Neural crest cell (in vitro differentiated cells): ENCODE results near the gene PXMP2. TPM values are rescaled to one million over a fixed set of nuclear protein-coding genes. Genes with fewer than 3 reads are reported as not detected.

Experiments used
- DNase-seq: peaks from one replicate; pipeline ENCODE4 v3.0.0; 2021; ENCODE audit warnings: low read depth, mixed read lengths, low spot score
- H3K27ac Mint-ChIP-seq: one replicate; pipeline ENCODE4 v1.8.0; 2021; ENCODE audit warnings: mild to moderate bottlenecking, mixed read lengths; ENCODE audit not compliant: unreplicated experiment
- H3K27me3 Mint-ChIP-seq: 2 replicates; pipeline ENCODE4 v1.8.0; 2021; ENCODE audit warnings: low read depth, mild to moderate bottlenecking, mixed read lengths
- H3K36me3 Mint-ChIP-seq: 2 replicates; pipeline ENCODE4 v1.8.0; 2021; ENCODE audit warnings: low read depth, mild to moderate bottlenecking, mixed read lengths
- H3K4me1 Mint-ChIP-seq: 2 replicates; pipeline ENCODE4 v1.8.0; 2021; ENCODE audit warnings: mixed read lengths
- H3K4me3 Mint-ChIP-seq: one replicate; pipeline ENCODE4 v1.8.0; 2021; ENCODE audit warnings: mild to moderate bottlenecking, mixed read lengths
- H3K9me3 Mint-ChIP-seq: 2 replicates; pipeline ENCODE4 v1.8.0; 2021; ENCODE audit warnings: mixed read lengths
- total RNA-seq: library from RNA; stranded (reverse); gene quantifications from 2 replicates; pipeline ENCODE4 v1.2.1, GENCODE V29; 2021
- TF ChIP-seq, protein P1 (sequence below): fragments of 200-600 bp; sonication (generic); conservative IDR thresholded peaks from 2 replicates; pipeline ENCODE4 v1.5.0; 2021; ENCODE audit warnings: antibody characterized with exemption, mild to moderate bottlenecking

The PXMP2 gene
- total RNA-seq, 1 donor from 2014 or later, result 33.5 TPM

DNA sequence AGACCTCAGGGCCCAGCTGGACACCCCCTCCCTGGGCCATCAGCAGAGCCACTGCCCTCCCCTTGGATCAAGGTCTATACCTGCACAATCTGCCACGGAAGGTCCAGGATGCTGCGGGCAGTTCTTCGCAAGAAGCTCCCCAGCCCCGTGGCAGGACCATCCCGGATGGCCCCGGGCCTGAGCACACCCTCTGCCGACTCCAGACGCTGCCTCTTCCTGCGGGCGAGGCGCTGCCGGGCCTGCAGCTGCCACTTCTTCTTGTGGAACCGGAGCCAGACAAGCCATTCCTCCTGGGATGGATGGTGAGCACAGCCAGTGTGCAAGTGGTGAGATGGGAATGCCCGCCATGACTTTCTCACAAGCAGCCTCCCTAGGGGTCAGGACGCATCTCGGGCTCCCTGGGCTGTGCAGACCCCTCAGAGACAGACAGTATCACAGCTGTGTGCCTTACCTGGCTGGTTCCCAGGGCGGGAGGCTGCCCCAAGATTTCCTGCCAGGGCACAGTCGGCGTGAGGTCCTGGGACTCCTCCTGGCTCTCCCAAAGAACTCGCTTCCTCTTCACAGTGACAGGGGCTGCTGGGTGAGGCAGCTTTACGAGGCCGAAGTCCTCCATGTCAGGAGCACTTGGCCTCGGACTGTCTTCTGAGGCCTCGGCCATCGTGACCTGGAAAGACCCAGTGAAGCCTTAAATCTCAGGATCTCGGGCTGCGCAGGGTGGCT, 38.0 kb upstream of the PXMP2 start:
- Mint-ChIP-seq H3K27me3 (no peaks in the 10 kb centered on the region), H3K27ac (no peak overlapping the region), H3K9me3 (no peaks in the 10 kb centered on the region), H3K36me3 (peaks cover 19% of the 10 kb centered on the region), H3K4me3 (no peak overlapping the region), H3K4me1 (no peaks in the 10 kb centered on the region)
- TF ChIP-seq, protein P1, sequence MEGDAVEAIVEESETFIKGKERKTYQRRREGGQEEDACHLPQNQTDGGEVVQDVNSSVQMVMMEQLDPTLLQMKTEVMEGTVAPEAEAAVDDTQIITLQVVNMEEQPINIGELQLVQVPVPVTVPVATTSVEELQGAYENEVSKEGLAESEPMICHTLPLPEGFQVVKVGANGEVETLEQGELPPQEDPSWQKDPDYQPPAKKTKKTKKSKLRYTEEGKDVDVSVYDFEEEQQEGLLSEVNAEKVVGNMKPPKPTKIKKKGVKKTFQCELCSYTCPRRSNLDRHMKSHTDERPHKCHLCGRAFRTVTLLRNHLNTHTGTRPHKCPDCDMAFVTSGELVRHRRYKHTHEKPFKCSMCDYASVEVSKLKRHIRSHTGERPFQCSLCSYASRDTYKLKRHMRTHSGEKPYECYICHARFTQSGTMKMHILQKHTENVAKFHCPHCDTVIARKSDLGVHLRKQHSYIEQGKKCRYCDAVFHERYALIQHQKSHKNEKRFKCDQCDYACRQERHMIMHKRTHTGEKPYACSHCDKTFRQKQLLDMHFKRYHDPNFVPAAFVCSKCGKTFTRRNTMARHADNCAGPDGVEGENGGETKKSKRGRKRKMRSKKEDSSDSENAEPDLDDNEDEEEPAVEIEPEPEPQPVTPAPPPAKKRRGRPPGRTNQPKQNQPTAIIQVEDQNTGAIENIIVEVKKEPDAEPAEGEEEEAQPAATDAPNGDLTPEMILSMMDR, result no peak
- DNase-seq, result no peak

DNA sequence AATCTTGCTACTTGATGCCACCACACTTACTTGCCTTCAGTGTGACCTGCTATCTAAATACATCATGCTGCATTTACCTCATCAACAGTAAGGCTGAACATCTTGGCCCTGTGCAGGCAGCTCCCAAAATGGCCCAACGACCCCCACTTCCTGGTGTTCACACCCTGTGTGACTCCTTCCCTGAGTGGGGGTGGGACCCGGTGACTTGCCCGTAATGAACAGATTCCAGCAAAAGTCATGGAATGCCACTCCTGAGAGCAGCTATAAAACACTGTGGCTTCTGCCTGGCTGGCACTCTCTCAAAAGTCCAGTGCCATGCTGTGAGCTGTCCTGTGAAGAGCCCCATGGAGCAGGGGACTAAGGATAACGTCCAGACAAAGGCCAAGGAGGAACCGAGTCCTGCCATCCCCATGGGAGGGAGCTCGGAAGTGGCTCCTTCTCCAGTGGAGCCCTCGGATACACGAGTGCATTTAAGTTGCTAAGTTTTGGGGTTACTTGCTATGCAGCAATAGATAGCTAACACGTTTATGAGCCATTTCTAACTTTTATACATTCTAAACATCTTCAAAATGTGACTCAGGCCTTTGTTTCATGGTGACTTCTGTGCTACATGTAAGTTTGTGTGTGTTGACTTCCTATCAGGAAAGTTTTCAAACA, 35.8 kb upstream of the PXMP2 start:
- Mint-ChIP-seq H3K4me3 (no peak overlapping the region), H3K36me3 (peaks cover 15% of the 10 kb centered on the region), H3K27ac (no peak overlapping the region)

DNA sequence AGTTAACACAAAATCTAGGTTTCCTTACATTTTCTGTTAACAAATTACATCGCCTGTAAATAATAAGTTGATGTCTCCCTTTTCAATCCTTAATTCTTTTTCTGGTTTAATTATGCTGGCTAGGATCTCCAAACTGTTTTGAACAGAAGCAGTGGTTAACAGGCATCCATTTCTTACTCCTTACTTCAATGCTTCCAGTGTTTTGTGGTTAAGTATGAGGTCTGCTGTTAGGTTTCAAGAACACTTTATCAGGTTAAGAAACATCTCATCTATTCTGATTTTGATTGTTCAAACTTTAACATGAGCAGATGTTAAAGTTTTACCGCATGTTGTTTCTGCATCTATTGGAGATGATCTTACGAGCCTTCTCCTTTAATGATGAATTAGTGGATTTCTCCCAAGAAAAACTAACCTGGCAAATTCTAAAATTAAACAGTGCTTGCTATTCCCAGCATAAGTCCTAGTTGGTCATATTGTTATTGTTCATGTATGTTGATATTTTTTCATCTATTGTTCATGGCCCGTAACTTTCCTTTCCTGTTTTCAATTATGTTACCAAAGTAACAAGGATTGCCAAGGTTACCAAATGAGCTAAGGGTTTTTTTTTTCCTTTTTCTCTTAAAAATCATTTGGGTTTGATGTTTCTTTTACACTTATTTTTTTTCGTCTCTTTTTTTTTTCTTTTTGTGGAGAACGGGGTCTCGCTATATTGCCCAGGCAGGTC, 33.7 kb upstream of the PXMP2 start:
- Mint-ChIP-seq H3K4me1 (no peaks in the 10 kb centered on the region), H3K27ac (no peak overlapping the region), H3K4me3 (no peak overlapping the region), H3K36me3 (peaks cover 14% of the 10 kb centered on the region), H3K9me3 (no peaks in the 10 kb centered on the region), H3K27me3 (no peaks in the 10 kb centered on the region)
- no peak for DNase-seq
- TF ChIP-seq, protein P1, result no peak

More for the DNA sequence above, 35.8 kb upstream of the PXMP2 start:
- Mint-ChIP-seq H3K27me3 (no peaks in the 10 kb centered on the region), H3K4me1 (no peaks in the 10 kb centered on the region), H3K9me3 (no peaks in the 10 kb centered on the region)
- TF ChIP-seq, protein P1, result no peak
- no peak for DNase-seq

DNA sequence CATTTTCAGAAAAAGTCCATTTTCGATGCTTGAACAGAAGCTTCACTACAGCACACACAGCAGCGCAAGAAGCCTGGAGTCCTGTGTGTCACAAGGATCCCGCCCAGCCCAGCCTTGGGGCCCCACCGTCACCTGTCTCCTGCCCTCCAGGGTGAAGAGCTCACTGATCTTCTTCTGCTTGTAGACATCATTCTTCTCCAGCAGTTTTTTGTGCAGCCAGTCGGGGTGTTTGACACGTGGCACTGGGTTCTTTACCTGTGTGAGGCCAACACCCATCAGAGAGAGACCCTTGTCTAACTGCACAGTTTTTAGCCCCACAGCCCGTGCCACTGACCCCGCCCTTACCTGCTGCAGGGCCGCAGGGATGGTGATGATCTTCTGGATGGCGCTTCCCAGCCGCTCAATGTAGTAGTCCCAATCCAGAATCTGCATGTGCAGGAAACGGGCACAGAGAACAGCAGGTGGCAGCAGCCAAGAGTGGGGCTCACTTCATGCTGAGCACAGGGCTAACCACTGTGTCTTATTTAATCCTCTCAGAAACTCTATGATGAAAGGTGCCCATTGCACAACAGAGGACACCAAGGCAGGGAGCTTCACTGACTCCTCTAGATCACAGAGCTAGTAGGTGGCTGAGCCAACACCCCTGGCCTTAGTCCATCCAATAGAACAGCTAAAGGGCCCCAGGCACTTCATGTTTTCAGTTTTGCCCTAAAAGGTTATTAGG, 30.2 kb upstream of the PXMP2 start:
- peaks cover 8% of the 10 kb centered on the region for H3K36me3 Mint-ChIP-seq
- H3K27me3 Mint-ChIP-seq, result no peaks in the 10 kb centered on the region
- no peak overlapping the region for H3K4me3 Mint-ChIP-seq
- H3K4me1 Mint-ChIP-seq, result no peaks in the 10 kb centered on the region
- TF ChIP-seq, protein P1, result no peak
- no peaks in the 10 kb centered on the region for H3K9me3 Mint-ChIP-seq
- DNase-seq, result no peak
- no peak overlapping the region for H3K27ac Mint-ChIP-seq

DNA sequence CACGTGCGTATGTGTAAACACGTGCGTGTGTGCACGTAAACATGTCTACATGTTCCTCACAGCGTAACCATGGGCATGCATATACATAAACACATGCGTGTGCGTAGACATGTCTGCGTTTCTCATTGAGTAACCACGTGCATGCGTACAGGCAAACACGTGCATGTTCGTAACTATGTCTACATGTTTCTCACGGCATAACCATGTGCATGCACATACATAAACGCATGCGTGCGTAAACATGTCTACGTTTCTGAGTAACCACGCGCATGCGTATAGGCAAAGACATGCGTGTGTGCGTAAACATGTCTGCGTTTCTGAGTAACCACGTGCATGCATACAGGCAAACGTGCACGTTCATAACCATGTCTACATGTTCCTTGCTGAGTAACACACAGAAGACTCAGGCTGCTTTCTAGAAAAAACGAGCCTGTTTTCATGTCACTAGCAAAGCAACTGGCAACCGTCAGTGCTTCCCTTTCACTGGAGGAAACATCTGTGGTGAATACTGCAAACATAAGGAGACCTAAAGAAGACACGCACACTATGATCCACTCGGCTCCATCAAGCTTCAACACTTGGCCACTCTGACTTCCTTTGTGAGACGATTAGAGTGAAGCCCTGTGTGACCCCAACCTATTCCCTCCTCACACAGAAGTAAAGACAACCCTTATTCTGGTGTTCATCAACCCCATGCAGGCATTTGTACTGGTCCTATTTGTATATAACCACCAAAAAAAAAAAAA, 29.1 kb upstream of the PXMP2 start:
- TF ChIP-seq, protein P1, result no peak
- Mint-ChIP-seq H3K27me3 (no peaks in the 10 kb centered on the region), H3K36me3 (peaks cover 11% of the 10 kb centered on the region), H3K27ac (no peak overlapping the region), H3K9me3 (no peaks in the 10 kb centered on the region), H3K4me1 (no peaks in the 10 kb centered on the region), H3K4me3 (no peak overlapping the region)
- no peak for DNase-seq
